Measurements from ENCODE around the gene PARP15. TPM values are rescaled to one million over a fixed set of nuclear protein-coding genes. Genes with fewer than 3 reads are reported as not detected.
"Not testable (repeated sequence)": the region's sequence is repeated elsewhere in the genome, so short reads cannot be mapped to it uniquely, and the experiment has no call there.

The PARP15 gene
- total RNA-seq, 1 experiment from 2014 or later = 0.12 TPM

GRCh38 chr3:122681974-122682409 is 104.5 kb downstream of the PARP15 start:
- no peaks in the 10 kb centered on the region for H3K9me3 ChIP-seq (ENCODE audit: control insufficient read depth in 1 of 2, insufficient read depth in 1 of 2, low read depth in 1 of 2, low read length in 2 of 2)
- H3K27ac ChIP-seq (ENCODE audit: low read depth, low read length) = no peak overlapping the region; the same call in 1 of the 2 replicates
- H3K9me2 ChIP-seq (ENCODE audit: insufficient read depth) = no peaks in the 10 kb centered on the region
- H3K36me3 ChIP-seq (ENCODE audit: control insufficient read depth in 1 of 2, insufficient read depth in 2 of 2, low read length in 2 of 2) = peaks cover 0 to 3% of the 10 kb centered on the region in 2 experiments; a peak in 1 of 4 replicates
- H3K9ac ChIP-seq (ENCODE audit: low read length) = peak overlapping the region; percentile 84; the same call in 1 of the 2 replicates
- H3K4me1 ChIP-seq (ENCODE audit: control insufficient read depth in 1 of 2, insufficient read depth in 2 of 2, low read length in 2 of 2) = peaks cover 13 to 29% of the 10 kb centered on the region in 2 experiments; a peak in 3 of 4 replicates
- H3K79me2 ChIP-seq (ENCODE audit: insufficient read depth, low read length) = peaks cover 7% of the 10 kb centered on the region; the same call in 1 of the 2 replicates
- no peak for ATAC-seq
- no peak for TF ChIP-seq REST (IDR thresholded peaks at IDR 0.05; ENCODE audit: low read depth)
- TF ChIP-seq TCF7L2 (IDR thresholded peaks at IDR 0.05; ENCODE audit: borderline replicate concordance, extremely low read depth, insufficient read depth, insufficient read length) = no peak
- no peak for TF ChIP-seq EZH2phosphoT487 (IDR thresholded peaks at IDR 0.05; ENCODE audit: borderline replicate concordance)
- no peak for TF ChIP-seq ZFX (IDR thresholded peaks at IDR 0.05)
- no peak for TF ChIP-seq EGR1 (IDR thresholded peaks at IDR 0.05; ENCODE audit: low read depth)
- no peak for TF ChIP-seq FOSL1 (IDR thresholded peaks at IDR 0.05; ENCODE audit: low read depth)
- no peak for TF ChIP-seq ELF1 (IDR thresholded peaks at IDR 0.05; ENCODE audit: borderline replicate concordance, low read depth)
- TF ChIP-seq POLR2AphosphoS5 (IDR thresholded peaks at IDR 0.05; ENCODE audit: low read depth, low read length) = no peak
- no peak for TF ChIP-seq MAX (IDR thresholded peaks at IDR 0.05)
- TF ChIP-seq RAD21 (IDR thresholded peaks at IDR 0.05; ENCODE audit: low read depth) = no peak
- no peak for TF ChIP-seq SP1 (IDR thresholded peaks at IDR 0.05; ENCODE audit: low read depth)
- no peak overlapping the region for H2AFZ ChIP-seq (ENCODE audit: low read depth, low read length, poor library complexity, severe bottlenecking)
- DNase-seq (ENCODE audit: low read depth, low spot score) = no peak
- CTCF ChIA-PET = no interaction called here
- POLR2A ChIA-PET = no interaction called here
- H4K20me1 ChIP-seq (ENCODE audit: insufficient read depth) = no peaks in the 10 kb centered on the region
- RAD21 ChIA-PET (ENCODE audit: low non-redundant PET in 1 of 2, low total read pairs in 2 of 2, uncharacterized antibody in 2 of 2, unreplicated experiment in 2 of 2) = no interaction called here
- intact Hi-C loops (cut with micrococcal nuclease) = no loop called here
- peak overlapping the region; percentile 93 for H3K4me2 ChIP-seq (ENCODE audit: low read length)
- H3K27me3 ChIP-seq (ENCODE audit: insufficient read depth, low read length) = no peaks in the 10 kb centered on the region
- peak overlapping the region; percentile 77 to 85 for H3K4me3 ChIP-seq (replicated peaks in 1 of 2; ENCODE audit: low read depth in 1 of 2, low read length in 2 of 2)
- no TSS peak for BruUV-seq (replicated peaks)

- H2AFZ ChIP-seq (ENCODE audit: low read depth, low read length, poor library complexity, severe bottlenecking); intact Hi-C loops (cut with micrococcal nuclease); H3K9ac ChIP-seq (ENCODE audit: low read length); H3K4me2 ChIP-seq (ENCODE audit: low read length); H3K9me3 ChIP-seq (ENCODE audit: control insufficient read depth in 1 of 2, insufficient read depth in 1 of 2, low read depth in 1 of 2, low read length in 2 of 2); H3K27ac ChIP-seq (ENCODE audit: low read depth, low read length); H3K79me2 ChIP-seq (ENCODE audit: insufficient read depth, low read length); DNase-seq (ENCODE audit: low read depth, low spot score); CTCF ChIA-PET; H3K9me2 ChIP-seq (ENCODE audit: insufficient read depth); RAD21 ChIA-PET (ENCODE audit: low non-redundant PET in 1 of 2, low total read pairs in 2 of 2, uncharacterized antibody in 2 of 2, unreplicated experiment in 2 of 2); H3K4me3 ChIP-seq (replicated peaks in 1 of 2; ENCODE audit: low read depth in 1 of 2, low read length in 2 of 2); BruUV-seq (replicated peaks); H4K20me1 ChIP-seq (ENCODE audit: insufficient read depth); ATAC-seq; H3K27me3 ChIP-seq (ENCODE audit: insufficient read depth, low read length); POLR2A ChIA-PET: not testable (repeated sequence)
- Histone ChIP-seq H3K36me3 (ENCODE audit: control insufficient read depth in 1 of 2, insufficient read depth in 2 of 2, low read length in 2 of 2) (peaks cover 0 to 11% of the 10 kb centered on the region in 2 experiments; a peak in 1 of 4 replicates), H3K4me1 (ENCODE audit: control insufficient read depth in 1 of 2, insufficient read depth in 2 of 2, low read length in 2 of 2) (peaks cover 13 to 29% of the 10 kb centered on the region in 2 experiments; a peak in 3 of 4 replicates)
These were observed 105.4 kb downstream of the PARP15 start for GRCh38 chr3:122682778-122683411.
